ENCODE data around the gene CCDC18.

- no peak for TF ChIP-seq PATZ1 (CRISPR knock-in tag; IDR thresholded peaks at IDR 0.05; ENCODE audit: borderline replicate concordance)
- no peak for TF ChIP-seq CREB5 (CRISPR knock-in tag; IDR thresholded peaks at IDR 0.05; ENCODE audit: low read depth)
- no peak for TF ChIP-seq TOX (CRISPR knock-in tag; IDR thresholded peaks at IDR 0.05; ENCODE audit: borderline replicate concordance)
- TF ChIP-seq CSRNP3 (CRISPR knock-in tag; IDR thresholded peaks at IDR 0.05) = no peak
- no peak for TF ChIP-seq ZC3H10 (CRISPR knock-in tag; IDR thresholded peaks at IDR 0.05)
- no peak for TF ChIP-seq ZFP3 (CRISPR knock-in tag; IDR thresholded peaks at IDR 0.05)
- TF ChIP-seq ZNF8 (CRISPR knock-in tag; IDR thresholded peaks at IDR 0.05) = no peak
- no peak for TF ChIP-seq OSR1 (CRISPR knock-in tag; IDR thresholded peaks at IDR 0.05)
- TF ChIP-seq ZNF70 (CRISPR knock-in tag; IDR thresholded peaks at IDR 0.05) = no peak
- TF ChIP-seq GLIS3 (CRISPR knock-in tag; IDR thresholded peaks at IDR 0.05) = no peak
Measured at GRCh38 chr1:93140106-93140505, 40.4 kb upstream of the CCDC18 start.
